HG02884 (cell line): ENCODE results near the gene SAMHD1.
"Not testable (repeated sequence)": the region's sequence is repeated elsewhere in the genome, so short reads cannot be mapped to it uniquely, and the experiment has no call there.

ENCODE experiments used
- ATAC-seq: cut with Tn5 transposase; IDR thresholded peaks from one replicate; pipeline ENCODE4 v1.9.1; 2021; ENCODE audit warnings: mild to moderate bottlenecking, moderate library complexity; ENCODE audit not compliant: unreplicated experiment

SAMHD1 gene

GRCh38 chr20:36917943-36918342 is 33.6 kb downstream of the SAMHD1 start:
- ATAC-seq = no peak

DNA sequence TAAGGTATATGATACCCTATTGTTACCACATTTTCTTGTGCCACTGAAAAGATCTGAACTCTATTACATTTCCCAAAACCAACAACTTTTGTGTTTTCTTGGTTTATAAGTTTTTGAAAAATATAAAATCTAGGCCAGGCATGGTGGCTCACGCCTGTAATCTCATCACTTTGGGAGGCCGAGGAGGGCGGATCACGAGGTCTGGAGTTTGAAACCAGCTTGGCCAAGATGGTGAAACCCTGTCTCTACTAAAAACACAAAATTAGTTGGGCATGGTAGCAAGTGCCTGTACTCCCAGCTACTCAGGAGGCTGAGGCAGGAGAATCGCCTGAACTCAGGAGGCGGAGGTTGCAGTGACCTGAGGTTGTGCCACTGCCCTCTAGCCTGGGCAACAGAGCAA is 34.3 kb downstream of the SAMHD1 start:
- no peak for ATAC-seq

GRCh38 chr20:36916199-36916598 is 35.3 kb downstream of the SAMHD1 start:
- ATAC-seq = no peak

- no peak for ATAC-seq
These were observed 42.9 kb downstream of the SAMHD1 start for GRCh38 chr20:36908603-36909002.

GRCh38 chr20:36906086-36906485 is 45.4 kb downstream of the SAMHD1 start:
- not testable (repeated sequence) for ATAC-seq

DNA sequence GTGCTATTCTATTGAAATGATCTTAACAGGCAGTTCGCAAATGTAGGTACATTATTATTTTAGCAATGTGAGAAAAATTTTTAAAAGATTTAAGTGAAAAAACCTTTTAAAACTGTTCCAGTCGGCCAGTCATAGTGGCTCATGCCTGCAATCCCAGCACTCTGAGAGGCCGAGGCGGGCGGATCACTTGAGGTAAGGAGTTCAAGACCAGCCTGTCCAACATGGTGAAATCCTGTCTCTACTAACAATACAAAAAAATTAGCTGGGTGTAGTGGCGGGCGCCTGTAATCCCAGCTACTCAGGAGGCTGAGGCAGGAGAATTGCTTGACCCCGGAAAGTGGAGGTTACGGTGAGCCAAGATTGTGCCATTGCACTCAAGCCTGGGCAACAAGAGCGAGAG is 45.9 kb downstream of the SAMHD1 start:
- not testable (repeated sequence) for ATAC-seq

DNA sequence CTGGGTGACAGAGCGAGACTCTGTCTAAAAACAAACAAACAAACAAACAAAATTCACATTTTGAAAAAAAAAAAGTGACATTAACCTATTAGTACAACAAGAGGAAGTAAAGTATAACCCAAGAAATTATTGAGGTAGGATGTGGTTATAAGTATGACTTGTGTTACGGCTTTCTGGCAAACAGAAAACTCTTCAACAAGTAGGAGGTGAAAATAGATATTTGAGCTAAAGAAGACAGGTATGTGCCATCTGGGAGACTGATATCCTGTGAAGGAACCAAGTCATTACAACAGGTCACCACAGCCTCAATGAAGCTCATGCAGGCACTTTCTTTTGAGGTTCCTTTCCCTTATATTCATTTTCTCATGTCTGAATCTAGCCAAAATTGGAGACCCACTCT is 46.8 kb downstream of the SAMHD1 start:
- ATAC-seq = no peak

DNA sequence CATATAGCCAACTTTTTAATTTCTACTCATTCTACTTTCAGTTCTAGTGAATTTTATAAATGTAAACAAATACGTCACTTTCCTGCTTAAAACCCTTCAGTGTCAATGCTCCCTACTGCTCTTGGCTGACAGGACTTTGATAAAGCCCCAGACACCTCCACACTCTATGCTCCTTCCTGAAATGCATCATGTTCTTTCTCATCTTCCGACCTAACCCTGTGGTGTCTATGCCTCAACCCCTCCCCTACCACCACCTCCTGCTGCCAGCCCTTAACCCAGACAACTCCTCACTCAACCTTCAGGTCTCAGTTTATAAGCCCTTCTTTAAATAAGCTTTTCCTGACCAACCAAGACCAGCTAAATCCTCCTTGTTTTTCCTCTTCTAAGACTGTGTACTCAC is 56.5 kb downstream of the SAMHD1 start:
- no peak for ATAC-seq

DNA sequence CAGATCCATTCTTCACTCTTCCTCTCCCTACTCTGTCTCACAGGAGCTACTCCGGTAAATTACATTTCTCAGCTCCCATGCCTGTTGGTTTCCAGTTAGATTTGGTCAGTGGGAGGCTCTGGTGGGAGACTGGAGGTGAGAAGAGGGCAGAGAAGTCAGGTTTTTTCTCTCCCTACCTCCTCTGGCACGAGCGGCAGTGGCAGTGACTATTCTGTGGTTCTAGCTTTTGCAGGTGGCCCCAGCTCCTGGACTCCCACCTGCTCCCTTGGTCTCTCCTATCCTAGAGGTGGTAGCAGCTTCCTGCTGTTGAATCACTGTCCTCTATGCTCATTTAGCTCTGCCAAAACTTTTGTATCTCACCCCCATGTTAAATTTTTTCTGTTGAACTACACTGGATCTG is 57.7 kb downstream of the SAMHD1 start:
- no peak for ATAC-seq

DNA sequence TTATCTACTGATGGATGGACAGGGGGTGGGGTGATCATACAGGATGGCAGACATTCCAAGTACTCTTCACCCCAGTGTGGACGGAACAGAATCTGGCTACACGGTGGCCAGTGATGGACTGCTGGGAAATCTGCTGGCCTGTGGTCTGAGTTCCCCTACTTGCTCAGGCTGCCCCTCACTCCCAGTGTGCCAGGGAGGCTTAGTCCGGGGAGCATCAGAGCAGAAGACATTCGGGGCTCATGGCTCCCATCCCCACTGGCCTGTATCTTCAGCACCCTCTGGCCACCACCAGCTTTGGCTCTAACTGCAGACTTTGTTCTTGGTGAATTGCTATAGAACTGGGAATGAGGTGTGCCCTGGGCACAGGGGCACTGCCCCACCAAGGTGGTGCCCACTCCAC is 60.3 kb downstream of the SAMHD1 start:
- ATAC-seq = no peak

DNA sequence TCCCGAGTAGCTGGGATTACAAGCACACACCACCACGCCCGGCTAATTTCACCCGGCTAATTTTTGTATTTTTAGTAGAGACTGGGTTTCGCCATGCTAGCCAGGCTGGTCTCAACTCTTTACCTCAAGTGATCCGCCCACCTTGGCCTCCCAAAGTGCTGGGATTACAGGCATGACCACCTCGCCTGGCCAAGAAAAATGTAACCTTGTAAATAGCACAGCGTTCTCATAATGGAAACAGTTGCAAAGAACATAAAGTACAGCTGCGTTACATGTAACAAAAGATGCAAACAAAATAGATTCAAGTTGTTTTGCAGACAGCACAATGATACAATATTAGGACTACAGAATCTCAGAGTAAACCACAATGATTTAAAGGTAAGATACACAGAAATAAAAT is 60.9 kb downstream of the SAMHD1 start:
- ATAC-seq = no peak

DNA sequence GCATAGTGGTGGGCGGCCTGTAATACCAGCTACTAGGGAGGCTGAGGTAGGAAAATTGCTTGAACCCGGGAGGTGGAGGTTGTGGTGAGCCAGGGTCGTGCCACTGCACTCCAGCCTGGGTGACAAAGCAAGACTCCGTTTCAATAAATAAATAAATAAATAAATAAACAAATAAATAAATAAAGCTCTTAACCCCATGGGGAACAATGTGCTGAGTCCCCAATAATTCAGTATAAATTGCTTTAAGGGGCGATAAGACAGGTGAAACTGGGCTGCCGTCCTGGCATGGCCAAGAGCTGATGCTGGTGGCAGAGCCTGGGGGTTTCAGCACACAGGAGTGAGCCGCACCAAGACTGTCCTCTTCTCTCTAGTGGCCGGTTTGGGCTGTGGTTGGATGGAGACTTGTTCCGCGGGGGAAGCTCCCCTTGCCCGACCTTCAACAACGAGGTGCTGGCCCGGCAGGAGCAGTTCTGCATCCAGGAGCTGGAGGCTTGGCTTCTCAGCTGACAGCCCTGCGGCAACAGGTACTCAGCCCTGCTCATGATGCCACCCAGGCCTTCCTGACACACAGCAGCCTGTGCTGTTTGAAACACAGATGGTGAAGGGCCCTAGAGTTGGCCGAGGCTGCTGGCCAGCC is 62.5 kb downstream of the SAMHD1 start:
- no peak for ATAC-seq

DNA sequence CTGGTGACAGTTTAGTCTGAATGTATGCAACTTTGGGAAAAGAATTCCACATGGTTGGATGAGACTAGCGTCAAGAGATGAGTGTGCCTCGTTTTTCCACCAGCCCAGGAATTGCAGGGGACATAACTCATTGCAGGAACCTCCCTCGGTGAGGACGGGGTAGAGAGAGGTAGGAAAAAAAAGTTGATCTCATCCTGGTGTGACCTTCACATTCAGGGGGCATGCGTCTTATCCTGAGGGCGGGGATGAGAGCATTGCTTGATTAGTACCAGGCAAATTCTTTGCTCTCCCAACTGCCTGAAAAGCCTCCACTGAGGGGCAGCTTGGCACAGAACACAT is 63.8 kb downstream of the SAMHD1 start:
- no peak for ATAC-seq

DNA sequence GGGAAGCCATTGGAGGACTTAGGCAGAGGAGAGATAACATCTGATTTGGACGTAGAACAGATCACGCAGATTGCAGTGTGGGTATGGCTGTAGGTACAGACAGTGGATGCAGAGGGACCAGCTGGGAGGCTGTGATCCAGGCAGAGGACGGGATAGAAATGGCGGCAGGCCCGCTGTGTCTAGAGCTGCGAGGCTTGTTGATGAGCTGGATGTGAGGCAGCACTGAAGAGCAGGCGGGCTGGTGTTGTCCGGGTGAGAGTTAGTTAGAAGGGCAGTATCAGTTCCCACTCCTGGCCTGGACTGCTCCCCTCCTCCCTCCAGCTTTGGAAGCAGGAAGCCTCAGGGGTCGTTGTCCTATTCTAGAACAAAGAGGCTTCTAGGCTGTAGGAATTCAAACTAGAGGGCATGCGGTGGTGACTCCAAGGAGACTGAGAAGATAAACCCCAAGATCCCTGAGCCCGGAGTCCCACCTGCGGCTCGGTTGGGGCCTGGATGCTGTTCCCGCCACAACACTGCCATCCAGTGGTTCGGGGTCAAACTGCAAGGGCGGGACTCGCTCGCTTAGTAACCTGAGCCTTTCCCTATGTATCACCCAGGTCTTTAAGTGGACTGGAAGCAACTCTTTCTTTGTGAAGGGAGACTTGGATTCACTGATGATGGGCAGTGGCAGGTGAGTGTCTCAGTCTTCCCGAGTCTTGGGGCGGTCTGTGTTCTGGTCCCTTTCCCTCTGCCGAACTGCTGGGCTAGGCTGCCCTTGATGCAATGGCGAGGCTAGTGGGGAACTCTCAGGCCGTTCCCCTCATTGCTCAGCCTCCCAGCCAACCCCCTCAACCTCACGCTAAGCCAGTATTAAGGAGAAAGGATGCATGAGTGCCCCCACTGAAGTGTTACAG is 64.4 kb downstream of the SAMHD1 start:
- ATAC-seq = no peak

DNA sequence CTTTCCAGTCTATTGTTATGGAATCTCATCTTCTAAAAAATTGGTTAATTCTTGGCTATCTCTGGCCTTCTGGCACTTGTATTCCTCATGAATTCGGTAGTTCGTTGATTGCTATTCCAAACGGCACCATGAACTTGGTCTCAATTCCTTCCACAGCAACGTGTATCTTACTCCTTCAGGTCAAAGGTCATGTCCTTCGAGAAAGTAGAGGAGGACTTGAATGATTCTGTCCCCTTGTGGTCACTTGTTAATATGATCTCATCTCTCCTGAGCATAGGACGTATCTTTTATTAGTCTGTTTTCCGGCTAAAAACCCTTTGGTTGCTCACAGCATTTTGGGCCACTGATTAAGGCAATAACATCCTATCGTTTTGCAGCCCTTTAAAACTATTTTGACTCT is 66.2 kb downstream of the SAMHD1 start:
- ATAC-seq = no peak

DNA sequence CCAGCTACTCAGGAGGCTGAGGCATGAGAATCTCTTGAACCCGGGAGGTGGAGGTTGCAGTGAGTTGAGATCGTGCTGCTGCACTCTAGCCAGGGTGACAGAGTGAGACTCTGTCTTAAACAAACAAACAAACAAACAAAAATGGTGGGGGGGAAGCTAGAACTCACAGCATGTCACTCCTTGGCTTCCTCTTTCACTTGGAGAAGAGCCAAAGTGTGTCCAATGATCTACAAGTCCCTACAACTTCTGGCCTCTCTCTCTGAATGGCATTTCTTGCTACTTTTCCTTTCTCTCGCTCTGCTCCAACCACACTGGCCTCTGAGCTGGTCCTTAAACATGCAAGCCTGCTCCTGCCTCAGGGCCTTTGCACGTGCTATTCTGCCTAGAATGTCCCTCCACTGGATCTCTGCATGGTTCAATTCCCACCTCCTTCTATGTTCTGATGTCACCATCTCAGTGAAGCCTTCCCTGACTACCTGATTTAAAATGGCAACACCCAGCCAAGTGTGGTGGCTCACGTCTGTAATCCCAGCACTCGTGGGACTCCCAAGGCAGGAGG is 67.5 kb downstream of the SAMHD1 start:
- ATAC-seq = no peak

- no peak for ATAC-seq
These were observed 69.6 kb downstream of the SAMHD1 start for GRCh38 chr20:36881888-36882287.

- ATAC-seq = no peak
These were observed 70.2 kb downstream of the SAMHD1 start for GRCh38 chr20:36881331-36881730.

GRCh38 chr20:36880741-36881250 is 70.7 kb downstream of the SAMHD1 start:
- no peak for ATAC-seq

DNA sequence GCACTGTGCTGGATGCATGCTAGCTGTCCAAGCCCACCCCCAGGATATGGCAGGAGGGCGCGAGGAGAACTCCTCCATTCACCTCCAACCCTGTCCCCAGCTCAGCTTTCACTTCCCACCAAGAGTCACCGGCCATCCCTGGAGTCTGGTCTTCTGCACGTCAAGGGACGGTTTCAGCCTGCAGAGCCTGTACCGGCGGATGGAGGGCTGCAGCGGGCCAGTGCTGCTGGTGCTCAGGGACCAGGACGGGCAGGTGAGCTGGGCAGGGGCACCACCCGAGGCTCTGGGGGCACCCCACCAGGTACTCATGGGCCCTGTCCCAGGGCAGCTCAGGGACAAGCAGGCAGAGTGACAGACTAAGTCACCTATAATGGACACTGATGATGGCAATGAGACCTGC is 72.6 kb downstream of the SAMHD1 start:
- no peak for ATAC-seq

GRCh38 chr20:36876473-36876833 is 75.1 kb downstream of the SAMHD1 start:
- no peak for ATAC-seq
